ENCODE measurements around the gene LTBP1. TPM values are rescaled to one million over a fixed set of nuclear protein-coding genes. Genes with fewer than 3 reads are reported as not detected.

The LTBP1 gene
- total RNA-seq, 4 donors from 2014 or later = 8.7 to 18.7 (median 13.0) TPM

- 85% methylated on average over 6 of the region's 6 CpGs for WGBS
- H3K27me3 ChIP-seq = no peaks in the 10 kb centered on the region
- no peaks in the 10 kb centered on the region for H3K9me3 ChIP-seq
- no peak overlapping the region for H3K4me3 ChIP-seq
- H3K4me1 ChIP-seq = no peaks in the 10 kb centered on the region
- H3K36me3 ChIP-seq = no peaks in the 10 kb centered on the region
- TF ChIP-seq CTCF (IDR thresholded peaks at IDR 0.05) (no peak), POLR2A (IDR thresholded peaks at IDR 0.05) (no peak), EP300 (IDR thresholded peaks at IDR 0.05) (no peak), POLR2AphosphoS5 (IDR thresholded peaks at IDR 0.05) (no peak)
- H3K27ac ChIP-seq = no peak overlapping the region
- DNase-seq (ENCODE audit: low spot score in 2 of 2) = no peak
Measured at GRCh38 chr2:32991091-32991845, 44.5 kb downstream of the LTBP1 start.

- H3K27me3 ChIP-seq = no peaks in the 10 kb centered on the region
- no peak overlapping the region for H3K27ac ChIP-seq
- H3K36me3 ChIP-seq = no peaks in the 10 kb centered on the region
- H3K9me3 ChIP-seq = no peaks in the 10 kb centered on the region
- 65% methylated on average over 8 of the region's 8 CpGs for WGBS
- DNase-seq (ENCODE audit: low spot score in 2 of 2) = no peak
- H3K4me3 ChIP-seq = no peak overlapping the region
- TF ChIP-seq CTCF (IDR thresholded peaks at IDR 0.05) = no peak
- no peak for TF ChIP-seq POLR2AphosphoS5 (IDR thresholded peaks at IDR 0.05)
- no peak for TF ChIP-seq POLR2A (IDR thresholded peaks at IDR 0.05)
- no peak for TF ChIP-seq EP300 (IDR thresholded peaks at IDR 0.05)
- no peaks in the 10 kb centered on the region for H3K4me1 ChIP-seq
Measured at GRCh38 chr2:32993005-32993539, 46.3 kb downstream of the LTBP1 start.

GRCh38 chr2:32997705-32998104, 51.0 kb downstream of the LTBP1 start:
- Histone ChIP-seq H3K4me3 (no peak overlapping the region), H3K27ac (no peak overlapping the region), H3K4me1 (no peaks in the 10 kb centered on the region), H3K36me3 (no peaks in the 10 kb centered on the region), H3K27me3 (no peaks in the 10 kb centered on the region), H3K9me3 (no peaks in the 10 kb centered on the region)
- WGBS = 82% methylated on average over 2 of the region's 2 CpGs
- TF ChIP-seq CTCF (IDR thresholded peaks at IDR 0.05) = no peak
- TF ChIP-seq POLR2AphosphoS5 (IDR thresholded peaks at IDR 0.05) = no peak
- TF ChIP-seq POLR2A (IDR thresholded peaks at IDR 0.05) = no peak
- no peak for TF ChIP-seq EP300 (IDR thresholded peaks at IDR 0.05)
- DNase-seq (ENCODE audit: low spot score in 2 of 2) = no peak

- H3K4me1 ChIP-seq = no peaks in the 10 kb centered on the region
- H3K36me3 ChIP-seq = no peaks in the 10 kb centered on the region
- no peak overlapping the region for H3K27ac ChIP-seq
- H3K27me3 ChIP-seq = no peaks in the 10 kb centered on the region
- WGBS = no CpG with 5 or more reads among the region's 3 CpGs
- DNase-seq (ENCODE audit: low spot score in 2 of 2) = no peak
- no peaks in the 10 kb centered on the region for H3K9me3 ChIP-seq
- H3K4me3 ChIP-seq = no peak overlapping the region
- TF ChIP-seq CTCF (IDR thresholded peaks at IDR 0.05) (no peak), EP300 (IDR thresholded peaks at IDR 0.05) (no peak)
Measured at GRCh38 chr2:33000986-33001385, 54.2 kb downstream of the LTBP1 start.

GRCh38 chr2:33001823-33002222, 55.1 kb downstream of the LTBP1 start:
- TF ChIP-seq POLR2A (IDR thresholded peaks at IDR 0.05) (no peak), CTCF (IDR thresholded peaks at IDR 0.05) (no peak), POLR2AphosphoS5 (IDR thresholded peaks at IDR 0.05) (no peak)
- DNase-seq (ENCODE audit: low spot score in 2 of 2) = no peak
- Histone ChIP-seq H3K27me3 (no peaks in the 10 kb centered on the region), H3K36me3 (no peaks in the 10 kb centered on the region), H3K4me3 (no peak overlapping the region), H3K27ac (no peak overlapping the region), H3K4me1 (no peaks in the 10 kb centered on the region), H3K9me3 (no peaks in the 10 kb centered on the region)
- no CpG with 5 or more reads among the region's 1 CpG for WGBS

Data from suprapubic skin (tissue), 4 donors.